BLaER1 (cell line): ENCODE results near the gene NADSYN1.

ENCODE experiments used
- H3K27ac ChIP-seq: shearing (Covaris generic); formaldehyde crosslinking; 2 replicates; pipeline ENCODE4 v1.8.1; 2022
- H3K27me3 ChIP-seq: shearing (Covaris generic); formaldehyde crosslinking; 2 replicates; pipeline ENCODE4 v1.8.1; 2022
- H3K36me3 ChIP-seq: shearing (Covaris generic); formaldehyde crosslinking; 2 replicates; pipeline ENCODE4 v1.8.1; 2022
- H3K4me1 ChIP-seq: shearing (Covaris generic); formaldehyde crosslinking; 2 replicates; pipeline ENCODE4 v1.8.1; 2022
- H3K4me2 ChIP-seq: shearing (Covaris generic); formaldehyde crosslinking; 2 replicates; pipeline ENCODE4 v1.8.1; 2022
- H3K4me3 ChIP-seq: shearing (Covaris generic); formaldehyde crosslinking; 2 replicates; pipeline ENCODE4 v1.8.1; 2022
- H3K9ac ChIP-seq: shearing (Covaris generic); formaldehyde crosslinking; 2 replicates; pipeline ENCODE4 v1.8.1; 2022
- H3K9me3 ChIP-seq: shearing (Covaris generic); formaldehyde crosslinking; 2 replicates; pipeline ENCODE4 v1.8.1; 2022
- H4K20me1 ChIP-seq: shearing (Covaris generic); formaldehyde crosslinking; 2 replicates; pipeline ENCODE4 v1.8.1; 2022
- Cebpa-rat ChIP-seq: shearing (Covaris generic); IDR thresholded peaks from 2 replicates; pipeline ENCODE4 v1.8.1; 2022

NADSYN1 gene

DNA sequence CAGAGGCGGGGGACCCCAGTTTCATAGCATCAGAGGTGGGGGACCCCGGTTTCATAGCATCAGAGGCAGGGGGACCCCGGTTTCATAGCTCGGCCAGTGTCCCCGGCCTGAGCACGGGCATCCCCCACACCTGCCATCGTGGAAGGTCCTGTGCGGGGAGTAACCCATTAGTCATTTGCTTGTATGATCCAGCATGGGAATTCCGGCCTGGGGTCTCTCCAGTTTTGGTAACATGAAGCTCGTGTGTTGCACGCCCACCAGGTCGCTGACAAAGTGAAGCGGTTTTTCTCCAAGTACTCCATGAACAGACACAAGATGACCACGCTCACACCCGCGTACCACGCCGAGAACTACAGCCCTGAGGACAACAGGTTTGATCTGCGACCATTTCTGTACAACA is 45.1 kb downstream of the NADSYN1 start:
- peaks cover 42% of the 10 kb centered on the region for H3K9me3 ChIP-seq
- H3K4me1 ChIP-seq = peaks cover 85% of the 10 kb centered on the region
- TF ChIP-seq Cebpa-rat = no peak
- H3K4me3 ChIP-seq = no peak overlapping the region
- H3K9ac ChIP-seq = no peak overlapping the region
- H3K36me3 ChIP-seq = peaks cover 93% of the 10 kb centered on the region
- no peaks in the 10 kb centered on the region for H4K20me1 ChIP-seq
- no peaks in the 10 kb centered on the region for H3K27me3 ChIP-seq
- H3K4me2 ChIP-seq = peak overlapping the region; percentile 86
- peak overlapping the region; percentile 94 for H3K27ac ChIP-seq

DNA sequence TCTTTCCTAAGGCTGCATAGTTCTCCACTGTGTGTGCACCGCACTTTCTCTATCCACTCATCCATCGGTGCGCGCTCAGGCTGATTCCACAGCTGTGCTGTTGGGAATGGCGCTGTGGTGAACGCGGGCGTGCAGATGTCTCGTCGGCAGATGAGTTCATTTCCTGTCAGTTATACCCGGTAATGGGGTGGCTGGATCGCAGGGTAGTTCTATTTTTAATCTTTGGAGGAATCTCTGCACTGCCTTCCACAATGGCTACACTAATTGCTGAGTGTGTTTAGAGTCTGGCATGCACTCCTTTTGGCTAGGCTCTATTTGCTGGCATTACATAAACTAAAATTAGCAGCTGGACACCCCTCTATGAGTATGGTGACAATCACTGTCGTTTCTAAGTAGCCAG is 46.1 kb downstream of the NADSYN1 start:
- Histone ChIP-seq H3K9me3 (peaks cover 42% of the 10 kb centered on the region), H4K20me1 (no peaks in the 10 kb centered on the region), H3K27me3 (no peaks in the 10 kb centered on the region), H3K36me3 (peaks cover 92% of the 10 kb centered on the region), H3K9ac (peak overlapping the region; percentile 68; the same call in 1 of the 2 replicates), H3K4me3 (peak overlapping the region; percentile 47), H3K4me2 (peak overlapping the region; percentile 86), H3K4me1 (peaks cover 93% of the 10 kb centered on the region), H3K27ac (peak overlapping the region; percentile 94)
- TF ChIP-seq Cebpa-rat = no peak

DNA sequence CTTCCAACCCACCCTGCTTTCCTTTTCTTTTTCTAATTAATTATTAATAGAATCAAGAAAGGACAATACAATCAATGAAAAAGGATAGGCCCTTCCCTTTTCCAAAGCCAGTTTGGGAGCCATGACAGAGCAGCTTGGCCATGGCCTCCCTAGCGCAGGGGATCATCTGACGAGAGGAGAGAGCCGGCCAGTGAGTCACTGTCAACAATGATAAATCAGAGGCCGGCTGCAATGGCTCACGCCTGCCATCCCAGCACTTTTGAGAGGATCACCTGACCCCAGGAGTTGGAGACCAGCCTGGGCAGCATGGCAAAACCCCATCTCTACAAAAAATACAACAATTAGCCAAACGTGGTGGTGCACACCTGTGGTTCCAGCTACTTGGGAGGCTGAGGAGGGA is 46.5 kb downstream of the NADSYN1 start:
- Histone ChIP-seq H3K4me3 (peak overlapping the region; percentile 47), H3K9me3 (peaks cover 42% of the 10 kb centered on the region), H3K27me3 (no peaks in the 10 kb centered on the region), H4K20me1 (no peaks in the 10 kb centered on the region), H3K27ac (peak overlapping the region; percentile 94), H3K9ac (peak overlapping the region; percentile 68; the same call in 1 of the 2 replicates), H3K4me1 (peaks cover 93% of the 10 kb centered on the region), H3K36me3 (peaks cover 88% of the 10 kb centered on the region), H3K4me2 (peak overlapping the region; percentile 86)
- no peak for TF ChIP-seq Cebpa-rat

DNA sequence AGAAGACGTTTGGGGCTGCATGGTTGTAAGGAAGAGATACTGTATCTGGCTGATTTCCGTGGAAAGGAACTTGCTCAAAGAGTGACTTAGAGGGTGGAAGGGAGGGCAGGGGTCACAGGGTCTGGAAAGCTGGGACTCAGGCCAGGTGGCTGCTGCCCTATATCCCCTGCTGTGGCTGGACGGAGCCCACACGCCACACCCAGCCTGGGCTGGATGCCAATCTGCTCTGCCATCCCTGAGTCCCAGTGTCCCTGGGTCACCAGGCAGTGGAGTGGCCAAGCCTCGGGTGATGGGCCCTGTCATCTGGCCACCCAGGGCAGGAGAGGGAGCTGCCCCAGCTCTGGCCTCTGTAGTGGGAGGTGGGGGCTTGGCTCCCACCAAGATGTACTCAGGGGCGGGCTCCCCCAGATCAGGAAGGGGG is 47.6 kb downstream of the NADSYN1 start:
- peak overlapping the region; percentile 86 for H3K4me2 ChIP-seq
- peaks cover 80% of the 10 kb centered on the region for H3K36me3 ChIP-seq
- H4K20me1 ChIP-seq = no peaks in the 10 kb centered on the region

DNA sequence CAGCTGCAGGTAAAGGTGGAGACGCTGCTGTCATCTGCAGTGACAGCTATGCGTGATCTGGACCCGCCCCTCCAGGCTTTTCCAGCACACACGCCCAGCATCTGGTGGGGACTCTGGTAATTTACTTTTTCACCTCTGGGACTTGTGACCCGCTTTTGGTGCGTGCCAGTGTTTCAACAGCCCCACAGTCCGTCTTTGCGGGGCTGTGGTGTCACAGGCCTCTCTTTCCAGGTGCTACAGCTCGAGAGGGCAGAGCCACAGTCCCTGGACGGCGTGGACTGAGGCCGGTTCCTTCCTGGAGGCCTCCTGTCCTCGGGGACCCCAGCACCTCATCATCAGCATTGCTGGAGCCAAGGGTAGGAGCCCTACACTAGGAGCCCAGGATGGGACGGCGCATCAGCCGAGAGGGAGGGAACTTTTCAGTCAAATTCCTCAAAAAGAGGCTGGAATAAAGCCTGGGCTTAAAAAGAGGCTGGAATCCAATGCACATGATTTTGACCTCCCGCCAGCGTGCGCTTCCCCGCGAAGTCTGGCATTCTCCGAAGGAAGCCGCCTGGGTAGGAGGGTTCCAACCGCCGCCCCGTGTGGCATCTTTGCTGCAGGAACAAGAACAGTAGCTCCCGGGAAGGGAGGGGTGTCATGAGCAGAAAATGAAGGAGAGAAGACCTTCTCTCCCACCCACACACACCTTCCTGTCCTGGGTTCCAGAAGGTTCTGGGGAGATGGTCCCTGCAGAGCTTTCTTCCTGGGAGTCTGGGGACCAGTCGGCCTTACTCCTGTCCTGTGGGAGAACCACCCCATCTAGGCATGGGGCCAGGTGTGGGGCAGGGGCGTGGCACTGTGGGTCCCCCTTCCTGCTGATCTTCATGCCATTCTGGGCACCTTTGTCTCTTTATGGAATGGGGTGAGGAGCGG is 48.3 kb downstream of the NADSYN1 start:
- H3K9ac ChIP-seq = peak overlapping the region; percentile 16; the same call in 1 of the 2 replicates
- H3K4me2 ChIP-seq = peak overlapping the region; percentile 86
- TF ChIP-seq Cebpa-rat = no peak
- peaks cover 93% of the 10 kb centered on the region for H3K4me1 ChIP-seq
- H4K20me1 ChIP-seq = no peaks in the 10 kb centered on the region
- H3K27me3 ChIP-seq = no peaks in the 10 kb centered on the region
- H3K9me3 ChIP-seq = peaks cover 34% of the 10 kb centered on the region
- no peak overlapping the region for H3K4me3 ChIP-seq
- H3K36me3 ChIP-seq = peaks cover 72% of the 10 kb centered on the region
- peak overlapping the region; percentile 94 for H3K27ac ChIP-seq

More for the DNA sequence above, 47.6 kb downstream of the NADSYN1 start:
- H3K27ac ChIP-seq = peak overlapping the region; percentile 94
- H3K9me3 ChIP-seq = peaks cover 41% of the 10 kb centered on the region
- TF ChIP-seq Cebpa-rat = no peak
- H3K4me3 ChIP-seq = no peak overlapping the region
- H3K9ac ChIP-seq = peak overlapping the region; percentile 16; the same call in 1 of the 2 replicates
- H3K27me3 ChIP-seq = no peaks in the 10 kb centered on the region
- H3K4me1 ChIP-seq = peaks cover 93% of the 10 kb centered on the region

DNA sequence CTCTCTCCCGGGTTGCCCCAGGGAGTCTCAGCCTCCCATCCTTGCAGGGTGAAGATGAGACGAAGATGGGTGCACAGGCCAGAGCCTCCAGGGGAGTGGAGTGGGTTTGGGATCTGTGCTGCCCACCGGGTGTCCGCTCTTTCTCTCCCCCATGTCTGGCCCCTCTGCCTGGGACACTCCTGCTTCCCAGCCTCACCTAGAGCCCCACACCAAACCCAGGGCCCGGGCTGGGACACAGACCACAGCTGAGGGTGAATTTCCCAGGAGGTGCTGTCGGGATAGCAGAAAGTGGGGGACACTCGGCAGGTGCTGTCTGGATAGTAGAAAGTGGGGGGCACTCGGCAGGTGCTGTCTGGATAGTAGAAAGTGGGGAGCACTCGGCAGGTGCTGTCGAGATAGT is 49.0 kb downstream of the NADSYN1 start:
- Histone ChIP-seq H3K9ac (no peak overlapping the region), H3K4me2 (peak overlapping the region; percentile 86), H3K27me3 (no peaks in the 10 kb centered on the region), H3K9me3 (peaks cover 27% of the 10 kb centered on the region), H3K36me3 (peaks cover 65% of the 10 kb centered on the region), H3K4me3 (no peak overlapping the region), H3K4me1 (peaks cover 96% of the 10 kb centered on the region), H4K20me1 (no peaks in the 10 kb centered on the region), H3K27ac (peak overlapping the region; percentile 94)
- no peak for TF ChIP-seq Cebpa-rat

DNA sequence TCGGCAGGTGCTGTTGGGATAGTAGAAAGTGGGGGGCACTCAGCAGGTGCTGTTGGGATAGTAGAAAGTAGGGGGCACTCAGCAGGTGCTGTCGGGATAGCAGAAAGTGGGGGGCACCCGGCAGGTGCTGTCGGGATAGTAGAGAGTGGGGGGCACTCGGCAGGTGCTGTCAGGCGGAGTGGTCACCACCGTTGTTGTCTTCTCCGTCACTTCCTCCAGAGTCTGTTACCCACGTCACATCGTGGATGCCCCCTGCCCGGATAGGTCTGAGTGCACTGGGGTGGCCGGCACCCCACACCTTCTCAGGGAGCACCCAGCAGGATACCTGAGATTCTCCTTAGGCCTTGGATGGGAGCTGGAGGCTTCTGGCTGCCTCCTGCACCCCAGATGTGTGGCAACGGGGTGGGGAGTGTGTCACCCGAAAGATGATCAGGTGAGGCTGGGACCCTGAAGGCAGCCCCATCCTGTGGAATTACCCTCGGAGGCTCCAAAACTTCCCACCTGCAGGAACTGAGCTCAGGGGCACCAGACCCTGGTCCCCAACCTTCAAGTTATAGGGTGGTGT is 50.0 kb downstream of the NADSYN1 start:
- Histone ChIP-seq H3K4me3 (no peak overlapping the region), H3K27me3 (no peaks in the 10 kb centered on the region), H3K4me1 (peaks cover 93% of the 10 kb centered on the region), H4K20me1 (no peaks in the 10 kb centered on the region), H3K9me3 (peaks cover 18% of the 10 kb centered on the region), H3K9ac (no peak overlapping the region), H3K36me3 (peaks cover 56% of the 10 kb centered on the region), H3K27ac (peak overlapping the region; percentile 72), H3K4me2 (peak overlapping the region; percentile 87)
- TF ChIP-seq Cebpa-rat = no peak

DNA sequence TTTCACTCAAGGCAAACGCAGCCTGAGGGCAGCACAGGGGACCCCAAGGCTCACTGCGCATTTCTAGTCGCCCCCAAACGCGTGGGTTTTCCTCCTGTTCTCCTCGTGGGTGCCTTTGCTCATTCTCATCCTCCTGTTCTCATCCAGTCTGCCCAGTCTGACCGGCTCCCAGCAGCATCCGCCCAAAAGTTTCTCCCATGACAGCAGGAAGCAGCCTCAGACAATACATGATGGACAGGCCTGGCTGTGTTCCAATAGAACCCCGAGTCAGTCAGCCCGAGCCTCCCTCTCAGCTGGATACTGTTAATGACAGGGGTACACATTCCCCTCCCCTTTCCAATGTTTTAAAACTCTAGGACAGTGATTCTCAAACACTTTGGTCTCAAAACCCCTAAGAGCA is 51.5 kb downstream of the NADSYN1 start:
- Histone ChIP-seq H3K27ac (peak overlapping the region; percentile 72), H3K36me3 (peaks cover 40% of the 10 kb centered on the region), H3K4me3 (no peak overlapping the region), H3K4me2 (peak overlapping the region; percentile 87), H3K27me3 (no peaks in the 10 kb centered on the region), H3K4me1 (peaks cover 78% of the 10 kb centered on the region), H3K9ac (peak overlapping the region; percentile 50; the same call in 1 of the 2 replicates), H4K20me1 (no peaks in the 10 kb centered on the region), H3K9me3 (peaks cover 21% of the 10 kb centered on the region)
- TF ChIP-seq Cebpa-rat = no peak

DNA sequence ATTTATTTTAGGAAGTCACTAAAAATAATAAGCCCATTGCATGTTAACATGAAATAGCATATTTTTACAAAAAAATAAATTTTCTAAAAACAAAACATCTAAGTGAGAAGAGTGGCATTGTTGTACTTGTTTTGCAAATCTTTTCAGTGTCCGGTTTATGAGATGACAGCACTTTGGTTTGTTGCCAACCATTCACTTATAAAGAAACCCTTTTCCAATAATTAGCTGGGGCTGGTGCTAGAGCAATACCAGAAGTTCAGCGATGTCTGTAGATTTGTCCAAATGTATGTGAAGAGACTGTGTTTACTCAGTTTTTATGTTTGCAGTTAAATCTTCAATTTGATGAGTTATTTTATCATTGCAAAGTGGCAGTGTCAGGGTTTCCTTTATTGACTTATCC is 52.0 kb downstream of the NADSYN1 start:
- Histone ChIP-seq H3K9me3 (peaks cover 21% of the 10 kb centered on the region), H4K20me1 (no peaks in the 10 kb centered on the region), H3K4me2 (peak overlapping the region; percentile 87), H3K4me1 (peaks cover 73% of the 10 kb centered on the region), H3K27ac (peak overlapping the region; percentile 72), H3K9ac (peak overlapping the region; percentile 59; the same call in 1 of the 2 replicates), H3K4me3 (no peak overlapping the region), H3K27me3 (no peaks in the 10 kb centered on the region), H3K36me3 (peaks cover 36% of the 10 kb centered on the region)
- TF ChIP-seq Cebpa-rat = no peak

DNA sequence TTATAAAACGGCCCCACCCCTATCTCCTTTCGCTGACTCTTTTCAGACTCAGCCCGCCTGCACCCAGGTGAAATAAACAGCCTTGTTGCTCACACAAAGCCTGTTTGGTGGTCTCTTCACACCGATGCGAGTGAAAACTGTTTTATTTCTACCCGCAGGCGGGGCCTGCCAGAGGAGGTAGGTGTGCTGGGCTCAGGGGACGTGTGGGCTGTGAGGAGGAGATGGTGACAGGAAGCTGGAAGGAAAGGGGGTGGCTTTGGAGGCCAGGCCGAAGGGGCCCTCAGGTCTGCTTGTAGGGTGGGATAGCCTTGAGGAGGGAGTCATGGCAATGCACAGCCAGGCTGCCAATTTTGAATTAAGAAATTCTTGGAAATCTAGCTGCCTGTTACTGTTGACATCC is 52.8 kb downstream of the NADSYN1 start:
- H3K9ac ChIP-seq = peak overlapping the region; percentile 59; the same call in 1 of the 2 replicates

More for the DNA sequence above, 52.8 kb downstream of the NADSYN1 start:
- peak overlapping the region; percentile 72 for H3K27ac ChIP-seq
- no peak for TF ChIP-seq Cebpa-rat
- peaks cover 27% of the 10 kb centered on the region for H3K9me3 ChIP-seq
- H3K36me3 ChIP-seq = peaks cover 30% of the 10 kb centered on the region
- H3K4me3 ChIP-seq = peak overlapping the region; percentile 15; the same call in 1 of the 2 replicates
- no peaks in the 10 kb centered on the region for H3K27me3 ChIP-seq
- no peaks in the 10 kb centered on the region for H4K20me1 ChIP-seq
- peaks cover 65% of the 10 kb centered on the region for H3K4me1 ChIP-seq
- H3K4me2 ChIP-seq = peak overlapping the region; percentile 87
